ENCODE data around the gene SLC25A22.
A peak's percentile ranks its signal among the peaks of the same experiment; 100 is the strongest.

Gene SLC25A22

DNA sequence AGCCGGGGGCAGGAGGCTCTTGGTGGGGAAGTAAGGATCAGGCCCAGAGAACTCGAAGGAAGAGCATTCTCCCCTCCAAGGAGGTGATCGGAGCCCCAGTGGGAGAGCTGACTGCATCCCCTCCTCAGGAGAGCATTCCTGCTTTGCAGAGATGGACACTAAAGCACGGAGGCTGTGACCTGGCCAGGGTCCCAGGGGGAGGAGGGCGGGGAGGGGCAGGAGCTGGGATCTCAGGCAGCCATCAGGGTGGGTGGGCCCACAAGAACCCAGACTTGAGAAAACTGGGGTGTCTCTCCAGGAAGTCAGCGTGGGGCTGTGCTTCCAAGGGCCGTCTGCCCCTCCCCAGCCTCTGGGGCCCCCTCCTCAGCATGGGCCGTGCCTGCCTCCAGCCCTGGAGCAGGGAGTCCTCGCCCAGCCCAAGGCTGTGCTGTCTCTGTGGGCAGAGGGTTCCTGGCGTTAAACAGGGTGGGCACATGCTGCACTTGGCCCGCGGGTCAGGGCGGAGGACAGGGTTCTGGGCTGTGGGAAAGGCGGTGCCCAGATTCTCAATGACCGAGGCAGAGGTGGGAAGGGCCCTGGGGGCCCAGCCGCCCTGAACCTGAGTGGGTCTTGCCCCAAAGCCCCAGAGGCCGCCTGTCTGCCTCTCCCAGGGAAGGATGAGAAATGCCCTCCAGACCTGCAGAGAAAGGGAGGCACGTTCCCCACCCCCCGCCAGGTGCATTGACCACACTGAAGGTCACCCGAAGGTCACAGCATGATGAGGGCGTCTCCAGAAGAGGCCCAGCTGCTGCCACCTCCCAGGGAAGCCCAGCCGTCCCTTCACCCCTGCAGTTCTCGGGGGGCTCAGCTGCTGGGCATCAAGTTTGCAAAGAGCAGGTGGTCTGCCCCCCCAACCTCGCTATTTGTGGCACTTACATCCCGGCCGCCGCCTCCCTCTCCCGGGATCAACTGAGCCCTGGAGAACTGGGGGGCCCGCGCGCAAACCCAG is 8.8 kb downstream of the SLC25A22 start:
- no peaks in the 10 kb centered on the region for H3K4me1 Mint-ChIP-seq
- ATAC-seq (ENCODE audit: low read depth) (peak; percentile 21), DNase-seq (ENCODE audit: low spot score in 2 of 2) (no peak)
- H3K9me3 Mint-ChIP-seq = no peaks in the 10 kb centered on the region
- H3K4me3 Mint-ChIP-seq = no peak overlapping the region
- peaks cover 10% of the 10 kb centered on the region for H3K36me3 Mint-ChIP-seq
- peaks cover 3% of the 10 kb centered on the region for H3K27me3 Mint-ChIP-seq
- H3K27ac Mint-ChIP-seq = no peak overlapping the region

DNA sequence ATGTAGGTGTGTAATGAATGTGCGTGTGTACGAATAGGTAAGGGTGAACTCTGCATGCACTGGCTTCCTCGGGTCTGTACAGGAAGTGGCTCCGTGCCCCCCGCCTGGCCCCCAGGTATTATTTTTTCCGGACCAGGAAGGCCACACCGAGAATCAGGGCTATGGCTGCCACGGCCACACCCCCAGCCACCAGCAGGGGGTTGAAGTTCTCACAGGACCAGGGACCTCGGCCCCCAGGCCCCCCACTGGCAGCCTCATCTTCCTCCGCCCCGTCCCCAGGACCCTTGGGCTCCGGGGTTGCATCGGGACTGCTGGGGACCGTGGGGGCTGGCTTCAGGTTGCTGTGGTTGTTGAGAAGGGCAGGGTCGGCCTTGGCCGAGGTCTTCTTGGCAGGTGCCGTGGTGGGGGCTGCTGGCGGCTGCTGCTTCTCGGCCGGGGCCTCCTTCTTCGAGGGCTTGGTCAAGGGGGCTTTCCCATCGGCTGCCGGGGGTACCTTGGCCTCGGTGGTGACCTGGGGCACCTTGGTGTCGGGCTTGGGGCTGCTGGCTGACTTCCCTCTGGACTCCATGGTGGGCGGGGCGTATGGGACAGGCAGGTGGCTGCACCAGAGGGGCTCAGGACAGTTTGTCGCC is 10.0 kb downstream of the SLC25A22 start:
- H3K36me3 Mint-ChIP-seq = peaks cover 10% of the 10 kb centered on the region
- H3K27ac Mint-ChIP-seq = no peak overlapping the region
- no peaks in the 10 kb centered on the region for H3K9me3 Mint-ChIP-seq
- DNase-seq (ENCODE audit: low spot score in 2 of 2) = no peak
- ATAC-seq (ENCODE audit: low read depth) = peak; percentile 23
- H3K4me3 Mint-ChIP-seq = no peak overlapping the region
- peaks cover 3% of the 10 kb centered on the region for H3K27me3 Mint-ChIP-seq
- H3K4me1 Mint-ChIP-seq = no peaks in the 10 kb centered on the region

DNA sequence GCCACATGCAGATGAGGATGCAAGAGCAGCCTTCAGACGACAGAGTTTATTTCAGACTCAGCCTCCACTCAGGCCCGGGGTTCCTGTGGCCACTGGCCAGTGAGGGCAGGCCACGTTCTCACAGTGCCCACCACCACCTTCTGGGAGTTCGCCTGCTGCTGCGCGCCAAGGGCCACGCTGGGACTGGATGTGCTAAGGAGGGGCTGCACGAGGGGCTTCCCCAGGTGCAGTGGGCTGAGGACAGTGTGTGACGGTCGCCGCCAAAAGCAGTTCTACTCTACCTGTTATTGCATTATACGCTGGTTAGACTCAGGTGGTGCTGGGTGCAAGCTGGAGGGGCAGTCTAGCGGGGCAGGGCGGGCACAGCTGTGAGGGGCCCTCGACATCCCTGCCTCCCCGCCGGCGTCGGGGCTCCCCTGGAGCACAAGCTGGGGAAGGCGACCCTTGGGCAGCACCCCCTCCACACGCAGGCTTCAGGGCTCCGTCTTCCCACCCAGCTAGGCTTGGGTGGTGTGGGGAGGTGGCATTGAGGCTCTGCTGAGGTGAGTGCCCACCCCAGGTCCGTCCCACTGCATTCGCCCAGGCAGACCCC is 10.9 kb downstream of the SLC25A22 start:
- Mint-ChIP-seq H3K36me3 (peaks cover 7% of the 10 kb centered on the region), H3K4me1 (no peaks in the 10 kb centered on the region), H3K4me3 (no peak overlapping the region), H3K27me3 (peaks cover 3% of the 10 kb centered on the region), H3K27ac (no peak overlapping the region), H3K9me3 (no peaks in the 10 kb centered on the region)
- DNase-seq (ENCODE audit: low spot score in 2 of 2) (no peak), ATAC-seq (ENCODE audit: low read depth) (no peak)

DNA sequence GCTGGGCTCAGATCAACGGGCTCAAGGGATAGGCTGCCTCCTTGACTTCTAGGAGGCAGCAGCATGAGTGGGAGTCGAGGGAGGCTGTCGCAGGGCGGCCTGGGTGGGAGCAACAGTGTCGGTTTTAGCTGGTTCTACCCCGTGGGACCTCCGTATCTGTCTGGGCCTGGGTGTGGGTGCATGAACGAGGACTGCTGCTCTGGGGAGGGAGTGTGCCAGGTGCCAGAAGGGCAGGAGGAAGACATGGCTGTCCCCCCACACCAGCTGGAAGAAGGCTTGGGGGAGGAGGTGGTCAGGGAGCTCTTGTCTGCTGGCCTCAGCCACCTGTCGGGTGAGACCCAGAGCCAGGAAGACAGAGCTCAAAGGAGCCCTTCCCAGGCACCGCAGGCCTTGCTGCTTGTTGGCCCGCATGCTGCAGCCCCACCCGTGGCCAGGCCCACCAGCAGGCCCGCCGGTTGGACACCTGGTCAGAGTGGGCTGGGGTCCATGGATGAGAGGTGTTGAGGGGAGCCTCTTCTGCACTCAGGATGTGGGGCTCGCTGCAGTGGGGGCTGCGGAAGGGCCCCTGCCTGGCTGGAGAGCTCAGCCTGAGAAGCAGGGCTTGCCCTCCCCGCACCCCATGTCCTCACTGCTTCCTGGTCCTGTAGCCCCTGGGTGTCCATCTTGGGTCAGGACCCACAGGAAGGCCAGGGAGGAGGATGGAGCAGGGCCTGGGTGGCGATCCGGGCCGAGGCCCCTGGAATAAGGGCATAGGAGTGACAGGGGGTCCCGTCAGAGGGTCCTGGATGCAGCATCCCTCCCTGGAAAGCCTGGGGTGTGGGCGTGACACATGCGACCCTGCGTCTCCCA is 11.6 kb downstream of the SLC25A22 start:
- Mint-ChIP-seq H3K4me3 (no peak overlapping the region), H3K27me3 (peaks cover 3% of the 10 kb centered on the region), H3K36me3 (peaks cover 5% of the 10 kb centered on the region), H3K4me1 (no peaks in the 10 kb centered on the region), H3K27ac (no peak overlapping the region), H3K9me3 (no peaks in the 10 kb centered on the region)
- ATAC-seq (ENCODE audit: low read depth) = no peak
- DNase-seq (ENCODE audit: low spot score in 2 of 2) = no peak

DNA sequence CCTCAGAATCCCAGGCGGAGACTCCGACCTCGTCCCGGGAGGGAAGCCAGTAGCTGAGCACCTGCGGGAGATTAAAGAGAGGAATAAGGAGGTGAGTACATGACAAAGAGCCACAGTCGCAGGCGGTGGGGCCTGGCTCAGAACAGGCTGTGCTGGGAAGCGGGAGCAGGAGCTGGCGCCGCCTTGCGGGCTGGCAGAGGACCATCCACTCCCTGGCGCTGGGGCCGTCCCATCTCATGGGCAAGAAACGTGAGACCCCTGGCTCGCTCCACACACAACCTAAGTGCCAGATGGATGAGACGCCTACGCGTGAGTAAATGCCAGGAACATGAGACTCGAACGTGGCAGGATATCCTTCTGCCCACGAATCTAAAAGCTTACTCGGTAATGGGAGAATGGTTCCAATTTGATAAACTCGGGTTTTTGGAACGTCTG is 14.5 kb downstream of the SLC25A22 start:
- no peak for DNase-seq (ENCODE audit: low spot score in 2 of 2)
- peak; percentile 64 for ATAC-seq (ENCODE audit: low read depth)
- peaks cover 2% of the 10 kb centered on the region for H3K27me3 Mint-ChIP-seq
- no peaks in the 10 kb centered on the region for H3K36me3 Mint-ChIP-seq
- no peak overlapping the region for H3K4me3 Mint-ChIP-seq
- H3K9me3 Mint-ChIP-seq = no peaks in the 10 kb centered on the region
- H3K4me1 Mint-ChIP-seq = peaks cover 2% of the 10 kb centered on the region
- H3K27ac Mint-ChIP-seq = no peak overlapping the region

DNA sequence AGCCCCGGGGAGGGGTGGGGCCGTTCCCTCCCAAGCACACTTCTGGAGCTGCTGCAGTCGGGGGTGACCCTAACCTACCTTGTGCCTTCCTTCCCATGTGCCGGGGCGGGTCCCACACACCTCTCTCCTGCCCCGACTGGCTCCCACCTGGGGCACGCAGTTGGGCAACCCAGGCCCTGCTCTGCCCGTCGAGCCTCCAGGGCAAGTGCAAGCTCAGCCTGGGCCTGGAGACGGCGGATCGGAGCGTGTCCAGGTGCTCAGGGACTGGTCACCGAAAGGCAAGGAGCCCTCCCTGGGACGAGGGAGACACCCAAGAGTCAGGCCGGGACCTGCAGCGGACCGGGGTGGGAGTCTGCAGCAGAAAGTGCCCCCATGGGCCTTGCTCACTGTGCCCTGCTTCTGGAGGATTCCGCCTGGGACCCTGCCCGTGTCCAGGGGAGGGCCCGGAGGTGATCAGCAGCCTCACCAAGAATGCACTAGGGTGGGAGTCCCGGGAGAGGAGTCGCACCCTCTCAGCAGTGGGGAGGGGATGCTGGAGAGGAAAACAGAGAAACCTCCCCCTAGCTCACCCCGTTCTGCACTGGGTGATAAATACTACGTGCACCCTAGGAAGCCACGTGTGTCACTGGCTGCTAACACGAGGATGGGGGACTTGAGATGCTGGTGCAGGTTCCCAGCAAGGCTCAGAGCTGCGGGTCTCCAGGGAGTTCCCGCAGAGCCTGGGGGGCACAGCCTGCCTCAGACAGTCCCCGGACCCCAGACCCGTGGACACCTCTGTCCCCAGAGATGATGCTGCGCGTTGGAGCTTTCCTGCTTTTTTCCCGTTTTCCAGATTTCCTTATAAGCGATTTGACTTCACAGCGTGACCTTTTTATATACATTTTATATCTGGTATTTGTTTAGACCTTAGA is 15.6 kb downstream of the SLC25A22 start:
- H3K27ac Mint-ChIP-seq = no peak overlapping the region
- DNase-seq (ENCODE audit: low spot score in 2 of 2) (no peak), ATAC-seq (ENCODE audit: low read depth) (no peak)
- H3K9me3 Mint-ChIP-seq = no peaks in the 10 kb centered on the region
- no peak overlapping the region for H3K4me3 Mint-ChIP-seq
- no peaks in the 10 kb centered on the region for H3K27me3 Mint-ChIP-seq
- H3K36me3 Mint-ChIP-seq = no peaks in the 10 kb centered on the region
- peaks cover 2% of the 10 kb centered on the region for H3K4me1 Mint-ChIP-seq

DNA sequence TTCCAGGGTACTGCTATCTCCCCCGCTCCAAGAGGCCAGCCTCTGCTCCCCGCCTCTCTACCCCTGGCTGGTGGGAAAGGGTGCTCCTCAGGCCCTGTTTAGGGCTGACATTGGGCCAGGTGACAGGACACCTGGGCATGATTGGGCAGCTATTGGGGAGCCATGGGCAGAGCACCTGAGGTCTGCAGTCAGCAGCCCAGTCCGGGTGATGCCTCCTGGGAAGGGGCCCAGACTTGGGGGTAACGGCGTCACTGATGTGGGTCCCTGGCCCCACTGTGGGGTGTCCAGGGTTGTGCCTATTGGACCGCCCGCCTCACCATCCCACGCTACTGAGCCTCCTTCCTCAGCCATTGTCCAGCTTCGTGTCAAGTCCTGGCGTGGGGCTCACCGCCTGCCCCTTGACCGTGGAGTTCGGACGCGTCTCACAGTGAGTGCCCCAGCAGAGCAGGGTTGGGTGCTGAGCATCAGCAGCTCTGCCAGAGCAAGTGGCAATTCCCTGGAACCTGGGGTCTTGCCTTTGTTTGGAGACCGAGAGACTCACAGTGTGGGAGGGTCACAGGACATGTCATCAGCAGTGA is 18.0 kb downstream of the SLC25A22 start:
- Mint-ChIP-seq H3K4me1 (peaks cover 8% of the 10 kb centered on the region), H3K4me3 (no peak overlapping the region)

DNA sequence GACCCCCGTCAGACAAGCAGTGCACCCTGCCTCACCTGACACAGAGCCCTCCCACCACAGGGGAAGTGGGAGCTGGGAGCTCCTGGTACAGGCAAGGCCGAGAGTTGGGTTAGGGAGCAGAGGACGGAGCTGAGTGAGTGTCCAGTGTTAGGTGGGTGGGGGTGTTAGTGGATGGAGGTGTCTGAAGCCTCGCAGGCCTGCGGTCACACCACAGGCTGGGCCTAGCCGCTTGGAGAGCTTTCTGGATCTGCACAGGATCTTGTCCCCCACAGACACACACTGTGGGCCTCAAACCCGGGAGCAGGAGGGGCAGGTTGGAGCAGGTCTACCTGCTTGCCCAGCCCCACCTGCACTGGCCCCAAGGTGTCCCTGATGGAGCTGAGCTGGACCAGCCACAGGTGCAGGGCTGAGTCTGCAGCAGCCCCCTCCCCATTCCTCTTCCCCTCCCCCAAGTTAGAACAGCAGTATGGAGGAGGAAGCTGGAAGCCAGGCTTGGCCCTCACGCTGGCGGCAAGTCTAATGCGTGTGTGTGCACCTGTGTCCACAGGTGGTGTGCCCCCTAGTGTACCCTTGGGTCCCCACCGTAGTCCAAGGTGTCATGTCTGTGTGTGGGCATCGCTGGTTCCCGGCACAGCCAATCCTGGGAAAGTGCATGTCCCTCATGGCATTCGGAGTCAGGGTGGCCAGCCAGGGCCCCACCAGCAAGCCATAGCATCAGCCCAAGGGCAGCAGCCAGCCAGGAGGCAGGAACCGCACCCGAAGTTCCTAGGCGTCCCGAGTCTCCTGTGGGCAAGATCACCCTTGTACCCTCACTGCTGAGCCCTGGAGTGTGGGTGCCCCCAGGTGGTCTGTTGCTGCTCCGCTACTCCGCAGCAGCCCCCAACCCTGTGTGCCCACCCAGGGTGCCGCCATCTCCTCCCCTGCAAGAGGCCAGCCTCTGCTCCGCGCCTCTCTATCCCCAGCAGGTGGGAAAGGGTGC is 18.8 kb downstream of the SLC25A22 start:
- H3K4me3 Mint-ChIP-seq = peak overlapping the region; percentile 56
- H3K36me3 Mint-ChIP-seq = no peaks in the 10 kb centered on the region
- H3K4me1 Mint-ChIP-seq = peaks cover 8% of the 10 kb centered on the region
- H3K27ac Mint-ChIP-seq = no peak overlapping the region
- ATAC-seq (ENCODE audit: low read depth) (no peak), DNase-seq (ENCODE audit: low spot score in 2 of 2) (peak in 1 of 2 donors; percentile 10)
- H3K27me3 Mint-ChIP-seq = no peaks in the 10 kb centered on the region
- H3K9me3 Mint-ChIP-seq = no peaks in the 10 kb centered on the region

More for the DNA sequence above, 18.0 kb downstream of the SLC25A22 start:
- ATAC-seq (ENCODE audit: low read depth) (no peak), DNase-seq (ENCODE audit: low spot score in 2 of 2) (peak in 1 of 2 donors; percentile 9)
- Mint-ChIP-seq H3K36me3 (no peaks in the 10 kb centered on the region), H3K9me3 (no peaks in the 10 kb centered on the region), H3K27ac (no peak overlapping the region), H3K27me3 (no peaks in the 10 kb centered on the region)

DNA sequence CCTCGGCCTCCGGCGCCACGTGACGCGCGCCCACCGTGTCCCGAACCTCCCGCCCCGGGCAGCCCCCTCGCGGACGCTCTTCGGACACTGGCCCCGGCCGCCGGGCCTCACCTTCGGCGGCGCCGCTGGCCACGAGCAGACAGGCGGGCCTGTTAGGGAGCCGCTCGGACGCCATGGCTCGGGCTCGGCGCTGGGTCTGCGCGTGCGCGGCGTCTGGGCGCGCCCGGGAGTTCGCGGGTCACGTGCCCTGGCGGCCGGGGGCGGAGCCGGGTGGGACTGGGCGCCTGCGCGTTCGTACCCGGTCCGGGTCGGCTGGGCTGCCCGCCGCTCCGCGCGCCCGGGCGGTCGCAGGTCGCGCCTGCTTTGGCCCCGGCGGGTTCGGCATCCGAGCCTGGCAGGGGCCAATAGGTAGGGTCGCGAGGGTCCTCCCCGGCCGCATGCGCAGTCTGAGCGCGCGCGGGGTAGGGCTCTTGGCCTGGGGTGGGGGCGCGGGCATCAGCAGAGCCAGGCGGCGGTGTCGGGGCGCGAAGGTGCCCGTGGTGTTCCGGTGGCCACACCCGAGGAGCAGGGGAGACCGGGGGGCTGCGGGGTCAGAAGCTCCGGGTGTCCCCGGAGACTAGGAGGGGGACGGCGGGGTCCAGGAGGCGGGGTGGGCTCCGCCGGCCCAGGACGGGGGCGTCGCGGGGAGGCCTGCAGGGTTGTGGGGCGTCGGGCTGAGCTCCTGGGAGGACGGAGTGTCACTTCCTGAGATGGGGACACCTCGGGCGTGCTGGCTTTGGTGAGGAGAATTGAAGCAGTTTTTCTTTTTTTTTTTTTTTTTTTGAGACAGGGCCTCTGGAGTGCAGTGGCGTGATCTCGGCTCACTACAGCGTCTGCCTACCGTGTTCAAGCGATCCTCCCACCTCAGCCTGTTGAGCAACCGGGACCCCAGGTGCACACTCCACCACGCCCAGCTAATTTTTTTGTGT is 20.5 kb downstream of the SLC25A22 start, which contains the start of gene GATD1:
Gene GATD1, minus strand, starts transcription at position 200 of the 968 bp plus-strand sequence. Its CDS starts 25 bp downstream, at position 175.
- peak within 1 kb of the TSS; percentile 81 for H3K4me3 Mint-ChIP-seq
- H3K27me3 Mint-ChIP-seq = no peaks in the 10 kb centered on the region
- ATAC-seq (ENCODE audit: low read depth) (peak; percentile 91), DNase-seq (ENCODE audit: low spot score in 2 of 2) (peak; percentile 95 to 97)
- no peak within 1 kb of the TSS for H3K27ac Mint-ChIP-seq
- no peaks in the 10 kb centered on the region for H3K36me3 Mint-ChIP-seq
- H3K9me3 Mint-ChIP-seq = no peaks in the 10 kb centered on the region
- peaks cover 8% of the 10 kb centered on the region for H3K4me1 Mint-ChIP-seq

DNA sequence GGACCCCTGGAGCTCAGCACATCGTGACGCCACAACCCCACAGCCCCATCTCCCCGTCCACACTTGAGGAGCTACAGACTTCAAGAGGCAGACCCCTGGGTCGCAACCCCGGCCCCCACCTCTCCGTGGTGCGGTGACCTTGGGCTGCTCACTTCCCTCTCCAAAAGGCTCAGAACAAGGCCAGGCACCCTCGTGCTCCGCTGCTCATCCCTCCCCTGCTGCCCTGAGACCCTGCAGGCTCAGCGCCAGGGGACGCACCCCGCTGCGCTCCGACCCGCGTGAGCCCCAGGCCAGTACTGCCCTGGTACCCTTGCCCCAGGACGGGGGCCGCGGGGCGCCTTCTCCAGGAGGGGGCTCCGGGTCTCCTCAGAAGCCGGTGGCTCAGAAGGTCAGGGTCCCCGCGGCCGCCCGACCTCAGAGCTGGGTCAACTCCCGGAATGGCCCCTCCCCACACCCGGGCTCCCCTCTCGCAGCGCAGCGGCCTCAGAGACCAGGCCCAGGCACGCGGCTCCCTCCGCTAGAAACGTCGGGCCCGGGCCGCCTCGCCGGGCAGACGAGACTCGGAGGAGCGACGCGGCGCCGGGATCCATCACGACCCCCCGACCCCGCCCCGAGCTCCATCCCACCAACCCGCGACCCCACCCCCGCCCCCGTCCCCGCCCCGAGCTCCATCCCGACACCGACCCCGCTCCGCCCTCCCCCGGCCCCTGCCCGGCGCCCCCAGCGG is 21.4 kb downstream of the SLC25A22 start:
- H3K9me3 Mint-ChIP-seq = no peaks in the 10 kb centered on the region
- no peaks in the 10 kb centered on the region for H3K27me3 Mint-ChIP-seq
- no peak overlapping the region for H3K27ac Mint-ChIP-seq
- H3K36me3 Mint-ChIP-seq = no peaks in the 10 kb centered on the region
- ATAC-seq (ENCODE audit: low read depth) (peak; percentile 48), DNase-seq (ENCODE audit: low spot score in 2 of 2) (no peak)
- H3K4me1 Mint-ChIP-seq = peaks cover 8% of the 10 kb centered on the region
- peak overlapping the region; percentile 81 for H3K4me3 Mint-ChIP-seq
